Measurements from ENCODE around the gene RAPGEF6.

DNA sequence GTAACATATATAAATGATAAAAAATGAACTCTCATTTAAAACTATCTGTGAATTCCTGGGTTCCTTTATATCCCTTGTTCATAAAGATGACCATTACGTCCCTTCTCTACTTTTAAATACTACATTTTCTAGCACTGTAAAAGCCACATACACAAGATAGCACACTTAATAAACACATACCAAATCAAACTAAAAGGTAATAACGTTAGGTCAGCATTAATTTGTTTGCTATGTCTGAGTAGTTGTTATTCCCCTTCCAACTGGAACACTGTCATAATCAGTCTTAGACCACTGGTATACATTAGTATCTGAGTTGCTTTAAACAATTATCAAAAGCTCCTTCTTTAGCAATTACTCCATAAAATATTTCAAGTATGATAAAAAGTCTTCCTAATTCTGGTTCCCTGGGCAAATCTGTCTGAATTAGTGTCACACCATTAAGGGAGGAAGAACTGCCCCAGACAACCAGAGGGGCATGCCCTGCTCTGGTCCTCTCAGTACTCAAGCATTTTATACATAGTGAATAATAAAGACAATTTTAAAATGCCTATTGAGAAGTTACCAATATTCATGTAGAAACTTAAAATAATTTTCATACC lies 98.1 kb downstream of the RAPGEF6 start:
- TF ChIP-seq, protein P1, sequence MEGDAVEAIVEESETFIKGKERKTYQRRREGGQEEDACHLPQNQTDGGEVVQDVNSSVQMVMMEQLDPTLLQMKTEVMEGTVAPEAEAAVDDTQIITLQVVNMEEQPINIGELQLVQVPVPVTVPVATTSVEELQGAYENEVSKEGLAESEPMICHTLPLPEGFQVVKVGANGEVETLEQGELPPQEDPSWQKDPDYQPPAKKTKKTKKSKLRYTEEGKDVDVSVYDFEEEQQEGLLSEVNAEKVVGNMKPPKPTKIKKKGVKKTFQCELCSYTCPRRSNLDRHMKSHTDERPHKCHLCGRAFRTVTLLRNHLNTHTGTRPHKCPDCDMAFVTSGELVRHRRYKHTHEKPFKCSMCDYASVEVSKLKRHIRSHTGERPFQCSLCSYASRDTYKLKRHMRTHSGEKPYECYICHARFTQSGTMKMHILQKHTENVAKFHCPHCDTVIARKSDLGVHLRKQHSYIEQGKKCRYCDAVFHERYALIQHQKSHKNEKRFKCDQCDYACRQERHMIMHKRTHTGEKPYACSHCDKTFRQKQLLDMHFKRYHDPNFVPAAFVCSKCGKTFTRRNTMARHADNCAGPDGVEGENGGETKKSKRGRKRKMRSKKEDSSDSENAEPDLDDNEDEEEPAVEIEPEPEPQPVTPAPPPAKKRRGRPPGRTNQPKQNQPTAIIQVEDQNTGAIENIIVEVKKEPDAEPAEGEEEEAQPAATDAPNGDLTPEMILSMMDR (IDR thresholded peaks at IDR 0.05; ENCODE audit: poor library complexity, severe bottlenecking): no peak
- TF ChIP-seq MXI1 (conservative IDR thresholded peaks at IDR 0.05; ENCODE audit: poor library complexity, severe bottlenecking) (no peak), EP300 (conservative IDR thresholded peaks at IDR 0.05; ENCODE audit: poor library complexity, severe bottlenecking) (no peak)

Measured in neural cell (in vitro differentiated cells).